Measurements from ENCODE around the gene ANO1. TPM values are rescaled to one million over a fixed set of nuclear protein-coding genes. Genes with fewer than 3 reads are reported as not detected.

ANO1 gene
- total RNA-seq, 4 donors from 2014 or later, result 6.8 to 72.6 (median 36.2) TPM

- Histone ChIP-seq H3K27me3 (no peaks in the 10 kb centered on the region), H3K27ac (no peak overlapping the region), H3K36me3 (no peaks in the 10 kb centered on the region), H3K9me3 (no peaks in the 10 kb centered on the region), H3K4me3 (no peak overlapping the region), H3K4me1 (no peaks in the 10 kb centered on the region)
- TF ChIP-seq, protein P1, sequence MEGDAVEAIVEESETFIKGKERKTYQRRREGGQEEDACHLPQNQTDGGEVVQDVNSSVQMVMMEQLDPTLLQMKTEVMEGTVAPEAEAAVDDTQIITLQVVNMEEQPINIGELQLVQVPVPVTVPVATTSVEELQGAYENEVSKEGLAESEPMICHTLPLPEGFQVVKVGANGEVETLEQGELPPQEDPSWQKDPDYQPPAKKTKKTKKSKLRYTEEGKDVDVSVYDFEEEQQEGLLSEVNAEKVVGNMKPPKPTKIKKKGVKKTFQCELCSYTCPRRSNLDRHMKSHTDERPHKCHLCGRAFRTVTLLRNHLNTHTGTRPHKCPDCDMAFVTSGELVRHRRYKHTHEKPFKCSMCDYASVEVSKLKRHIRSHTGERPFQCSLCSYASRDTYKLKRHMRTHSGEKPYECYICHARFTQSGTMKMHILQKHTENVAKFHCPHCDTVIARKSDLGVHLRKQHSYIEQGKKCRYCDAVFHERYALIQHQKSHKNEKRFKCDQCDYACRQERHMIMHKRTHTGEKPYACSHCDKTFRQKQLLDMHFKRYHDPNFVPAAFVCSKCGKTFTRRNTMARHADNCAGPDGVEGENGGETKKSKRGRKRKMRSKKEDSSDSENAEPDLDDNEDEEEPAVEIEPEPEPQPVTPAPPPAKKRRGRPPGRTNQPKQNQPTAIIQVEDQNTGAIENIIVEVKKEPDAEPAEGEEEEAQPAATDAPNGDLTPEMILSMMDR (IDR thresholded peaks at IDR 0.05), result no peak
- TF ChIP-seq POLR2A (IDR thresholded peaks at IDR 0.05), result no peak
- intact Hi-C loops (cut with DNase I; ENCODE audit: low total_unique reads), result no loop called here
- DNase-seq, result no peak
Observed at GRCh38 chr11:70220136-70220535, 142.0 kb downstream of the ANO1 start.

DNA sequence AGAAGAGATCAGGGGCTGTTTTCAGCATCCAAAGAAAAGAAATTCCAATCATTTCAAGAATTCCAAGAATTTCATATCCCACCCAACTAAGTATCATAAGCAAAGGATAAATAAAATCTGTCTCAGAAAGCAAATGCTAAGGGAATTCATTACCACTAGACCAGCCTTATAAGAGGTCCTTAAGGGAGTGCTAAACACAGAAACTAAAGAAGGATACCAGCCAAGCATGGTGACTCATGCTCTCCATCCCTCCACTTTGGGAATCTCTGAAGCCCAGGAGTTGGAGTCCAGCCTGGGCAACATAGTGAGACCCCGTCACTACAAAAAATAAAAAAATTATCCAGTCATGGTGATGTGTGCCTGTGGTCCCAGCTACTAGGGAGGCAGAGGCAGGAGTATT, 142.8 kb downstream of the ANO1 start:
- no peak overlapping the region for H3K27ac ChIP-seq
- intact Hi-C loops (cut with DNase I; ENCODE audit: low total_unique reads), result no loop called here
- H3K4me3 ChIP-seq, result no peak overlapping the region
- H3K4me1 ChIP-seq, result no peaks in the 10 kb centered on the region
- no peak for DNase-seq
- H3K27me3 ChIP-seq, result no peaks in the 10 kb centered on the region
- no peaks in the 10 kb centered on the region for H3K36me3 ChIP-seq
- H3K9me3 ChIP-seq, result no peaks in the 10 kb centered on the region
- TF ChIP-seq, protein P1 (IDR thresholded peaks at IDR 0.05), result no peak

DNA sequence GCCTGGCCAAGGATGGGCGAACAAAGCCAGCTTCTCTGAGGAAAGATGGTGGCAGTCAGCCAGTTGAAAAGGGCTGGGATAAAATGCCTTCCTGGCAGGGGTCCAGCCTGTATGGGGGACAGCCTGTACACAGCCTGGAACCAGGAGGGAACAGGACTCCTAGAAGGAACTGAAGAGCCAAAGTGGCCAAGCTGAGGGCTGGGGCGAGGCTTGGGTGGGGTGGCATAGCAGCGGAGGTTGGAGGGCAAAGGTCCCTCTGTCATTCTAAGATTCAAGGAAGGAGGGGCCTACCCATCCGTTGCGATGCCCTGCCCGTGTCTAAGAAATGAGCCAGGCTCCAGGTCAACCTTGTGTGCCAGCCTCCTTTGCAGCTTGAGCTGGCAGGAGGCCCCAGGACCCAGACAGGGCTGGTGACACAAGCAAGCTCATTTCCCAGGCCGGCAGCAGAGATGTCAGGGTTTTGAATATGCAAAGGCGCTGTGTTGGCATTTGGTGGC, 147.6 kb downstream of the ANO1 start:
- no peak for DNase-seq
- H3K27ac ChIP-seq, result no peak overlapping the region
- H3K4me1 ChIP-seq, result no peaks in the 10 kb centered on the region
- TF ChIP-seq, protein P1 (IDR thresholded peaks at IDR 0.05), result no peak
- TF ChIP-seq POLR2A (IDR thresholded peaks at IDR 0.05), result no peak
- no peaks in the 10 kb centered on the region for H3K36me3 ChIP-seq
- H3K4me3 ChIP-seq, result no peak overlapping the region
- H3K9me3 ChIP-seq, result no peaks in the 10 kb centered on the region
- H3K27me3 ChIP-seq, result no peaks in the 10 kb centered on the region
- intact Hi-C loops (cut with DNase I; ENCODE audit: low total_unique reads), result no loop called here

GRCh38 chr11:70226183-70226582, 148.1 kb downstream of the ANO1 start:
- TF ChIP-seq, protein P1 (IDR thresholded peaks at IDR 0.05), result no peak
- no peak for TF ChIP-seq POLR2A (IDR thresholded peaks at IDR 0.05)

GRCh38 chr11:70226967-70227366, 148.8 kb downstream of the ANO1 start:
- Histone ChIP-seq H3K4me3 (no peak overlapping the region), H3K4me1 (no peaks in the 10 kb centered on the region), H3K27ac (no peak overlapping the region), H3K9me3 (no peaks in the 10 kb centered on the region), H3K27me3 (no peaks in the 10 kb centered on the region), H3K36me3 (no peaks in the 10 kb centered on the region)
- intact Hi-C loops (cut with DNase I; ENCODE audit: low total_unique reads), result no loop called here
- DNase-seq, result no peak
- TF ChIP-seq POLR2A (IDR thresholded peaks at IDR 0.05), result no peak
- TF ChIP-seq, protein P1 (IDR thresholded peaks at IDR 0.05), result no peak

More at GRCh38 chr11:70226183-70226582, 148.1 kb downstream of the ANO1 start:
- Histone ChIP-seq H3K4me1 (no peaks in the 10 kb centered on the region), H3K9me3 (no peaks in the 10 kb centered on the region), H3K27me3 (no peaks in the 10 kb centered on the region), H3K27ac (no peak overlapping the region), H3K36me3 (no peaks in the 10 kb centered on the region), H3K4me3 (no peak overlapping the region)
- intact Hi-C loops (cut with DNase I; ENCODE audit: low total_unique reads), result no loop called here
- DNase-seq, result no peak

Measured in uterus (tissue), 4 donors.